ENCODE data around the gene MBP.

DNA sequence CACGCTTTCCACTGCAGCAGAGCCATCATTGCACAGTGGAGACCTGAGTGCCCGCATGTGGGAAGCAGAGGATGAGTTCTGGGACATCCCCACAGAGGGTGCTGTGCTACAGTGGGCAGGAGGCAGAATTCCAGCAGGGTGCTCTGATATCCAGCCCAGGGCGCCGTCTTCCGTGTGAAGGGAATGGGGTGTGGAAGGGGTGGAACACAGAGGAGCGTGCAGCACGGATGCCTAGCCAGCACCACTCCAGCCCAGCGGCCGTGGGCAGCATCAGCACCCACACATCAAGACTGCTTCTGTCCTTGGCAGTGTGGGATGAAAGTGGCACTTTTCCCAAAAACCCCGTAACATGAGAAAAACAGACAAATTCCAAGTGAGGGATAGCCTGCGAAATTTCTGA is 175.9 kb downstream of the MBP start:
- TF ChIP-seq FOXM1 (IDR thresholded peaks at IDR 0.05; ENCODE audit: borderline replicate concordance) (no peak), SP1 (IDR thresholded peaks at IDR 0.05) (no peak), FOXK2 (IDR thresholded peaks at IDR 0.05) (no peak), TARDBP (IDR thresholded peaks at IDR 0.05) (no peak), ZNF384 (IDR thresholded peaks at IDR 0.05) (no peak), NFRKB (IDR thresholded peaks at IDR 0.05) (no peak), L3MBTL2 (conservative IDR thresholded peaks at IDR 0.05) (no peak)
